ENCODE results near the gene OSBPL10.

GRCh38 chr3:31639828-31640227 lies 341.2 kb downstream of the OSBPL10 start:
- peak; percentile 32 for TF ChIP-seq CTCF (IDR thresholded peaks at IDR 0.05)
- no peak for TF ChIP-seq EZH2phosphoT487 (IDR thresholded peaks at IDR 0.05)
- no peak for TF ChIP-seq EZH2 (IDR thresholded peaks at IDR 0.05)

Measured in neural progenitor cell (in vitro differentiated cells).